Central memory CD8-positive, alpha-beta T cell (primary cell): ENCODE measurements around the gene TBC1D7.

Experiments used
- ATAC-seq: fragments of 150-1000 bp; cut with Tn5 transposase; replicated peaks from 2 replicates; pipeline ENCODE4 v1.10.0; 2022; ENCODE audit warnings: mild to moderate bottlenecking, moderate FRiP score, moderate number of reproducible peaks; ENCODE audit not compliant: poor library complexity, severe bottlenecking; ENCODE audit errors: extremely low read depth
- DNase-seq, 2 donors: peaks; one replicate each; pipeline ENCODE4 v3.0.0; 2021; ENCODE audit warnings: low spot score in 2 of 2
- H3K27ac Mint-ChIP-seq: one replicate; pipeline ENCODE4 v1.8.0; 2022; ENCODE audit warnings: low read depth, mild to moderate bottlenecking, moderate library complexity, mixed read lengths
- H3K27me3 Mint-ChIP-seq: one replicate; pipeline ENCODE4 v1.8.0; 2022; ENCODE audit warnings: mixed read lengths
- H3K36me3 Mint-ChIP-seq: one replicate; pipeline ENCODE4 v1.8.0; 2022; ENCODE audit warnings: mild to moderate bottlenecking, moderate library complexity, mixed read lengths; ENCODE audit not compliant: insufficient read depth
- H3K4me1 Mint-ChIP-seq: one replicate; pipeline ENCODE4 v1.8.0; 2022; ENCODE audit warnings: mixed read lengths
- H3K4me3 Mint-ChIP-seq: one replicate; pipeline ENCODE4 v1.8.0; 2022; ENCODE audit warnings: mild to moderate bottlenecking, moderate library complexity, mixed read lengths
- H3K9me3 Mint-ChIP-seq: one replicate; pipeline ENCODE4 v1.8.0; 2022; ENCODE audit warnings: mixed read lengths

Gene TBC1D7

DNA sequence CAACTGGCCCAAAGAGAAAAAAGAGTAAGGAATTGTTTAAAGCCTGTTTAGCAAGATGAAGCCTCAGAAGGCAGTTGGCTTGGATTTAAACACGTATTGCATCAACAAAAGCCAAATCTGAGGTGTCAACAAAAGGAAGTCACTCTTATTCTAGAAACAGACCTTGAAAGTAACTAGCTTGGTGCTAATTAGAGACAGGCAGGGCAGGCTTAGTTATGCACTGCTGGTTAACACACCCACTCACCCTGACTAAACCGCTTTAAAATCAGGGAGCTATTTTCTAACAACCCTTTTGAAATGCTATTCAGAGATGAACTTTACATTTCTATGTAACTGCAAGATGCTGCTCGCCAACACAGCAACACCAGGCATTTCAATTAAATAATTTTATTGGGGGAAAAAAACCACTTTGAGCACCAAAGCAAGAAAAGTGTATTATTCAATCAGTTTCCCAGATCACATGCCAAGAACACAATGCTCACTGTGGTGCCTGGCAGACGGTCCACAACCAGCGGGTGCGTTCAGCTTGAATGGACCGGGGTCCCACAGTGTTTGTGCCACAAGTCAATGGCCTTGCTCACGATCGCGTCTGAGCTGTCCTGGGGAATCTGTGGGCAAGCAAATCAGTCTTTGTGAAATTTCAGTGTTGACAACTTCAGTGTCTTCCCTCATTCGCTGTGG is 23.6 kb downstream of the TBC1D7 start:
- H3K27ac Mint-ChIP-seq, result no peak overlapping the region
- H3K4me3 Mint-ChIP-seq, result no peak overlapping the region
- no peaks in the 10 kb centered on the region for H3K27me3 Mint-ChIP-seq
- DNase-seq (no peak), ATAC-seq (peak; percentile 24)
- peaks cover 38% of the 10 kb centered on the region for H3K36me3 Mint-ChIP-seq
- no peaks in the 10 kb centered on the region for H3K9me3 Mint-ChIP-seq
- peaks cover 29% of the 10 kb centered on the region for H3K4me1 Mint-ChIP-seq

DNA sequence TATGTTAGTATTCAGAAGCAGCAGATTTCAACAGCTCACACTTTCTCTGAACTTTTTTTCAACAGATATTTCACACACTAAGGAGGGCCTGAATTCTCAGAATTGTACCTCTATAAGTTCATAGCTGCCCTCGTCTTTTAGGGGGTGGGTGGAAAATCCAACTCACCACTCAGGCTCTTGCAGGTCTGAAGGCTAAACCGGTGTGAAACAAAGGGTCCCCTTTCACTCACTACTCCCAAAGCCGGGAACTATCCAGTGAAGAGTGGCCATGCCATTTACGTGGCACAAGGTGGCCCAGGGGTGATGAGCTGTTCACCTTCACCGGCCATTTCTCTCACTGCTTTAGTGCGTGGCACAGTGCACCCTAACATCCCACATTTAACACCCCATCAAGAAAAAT is 24.2 kb downstream of the TBC1D7 start:
- Mint-ChIP-seq H3K36me3 (peaks cover 38% of the 10 kb centered on the region), H3K4me1 (peaks cover 29% of the 10 kb centered on the region), H3K27me3 (no peaks in the 10 kb centered on the region), H3K27ac (no peak overlapping the region), H3K9me3 (no peaks in the 10 kb centered on the region), H3K4me3 (no peak overlapping the region)
- DNase-seq, result no peak
- ATAC-seq, result no peak

DNA sequence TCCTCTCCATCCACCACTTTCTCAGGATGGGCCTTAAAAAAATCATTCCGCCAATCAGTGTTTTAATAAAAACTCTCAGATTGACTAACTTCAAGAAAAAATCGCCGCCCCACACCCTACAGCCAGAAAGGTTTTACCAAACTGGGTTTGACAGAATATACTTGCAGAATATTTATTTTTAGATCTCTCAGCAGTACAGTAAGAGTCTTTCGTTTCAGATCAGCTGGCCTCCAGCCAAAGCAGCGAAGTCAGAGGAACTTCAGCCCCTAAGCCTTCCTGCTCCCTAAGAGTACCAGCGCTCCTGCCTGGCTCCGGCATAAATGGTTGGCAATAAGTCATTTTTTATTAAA is 24.7 kb downstream of the TBC1D7 start:
- no peaks in the 10 kb centered on the region for H3K9me3 Mint-ChIP-seq
- no peak for DNase-seq
- peaks cover 29% of the 10 kb centered on the region for H3K4me1 Mint-ChIP-seq
- H3K4me3 Mint-ChIP-seq, result peak overlapping the region; percentile 50
- peaks cover 33% of the 10 kb centered on the region for H3K36me3 Mint-ChIP-seq
- H3K27ac Mint-ChIP-seq, result peak overlapping the region; percentile 77
- peak; percentile 17 for ATAC-seq
- H3K27me3 Mint-ChIP-seq, result no peaks in the 10 kb centered on the region

DNA sequence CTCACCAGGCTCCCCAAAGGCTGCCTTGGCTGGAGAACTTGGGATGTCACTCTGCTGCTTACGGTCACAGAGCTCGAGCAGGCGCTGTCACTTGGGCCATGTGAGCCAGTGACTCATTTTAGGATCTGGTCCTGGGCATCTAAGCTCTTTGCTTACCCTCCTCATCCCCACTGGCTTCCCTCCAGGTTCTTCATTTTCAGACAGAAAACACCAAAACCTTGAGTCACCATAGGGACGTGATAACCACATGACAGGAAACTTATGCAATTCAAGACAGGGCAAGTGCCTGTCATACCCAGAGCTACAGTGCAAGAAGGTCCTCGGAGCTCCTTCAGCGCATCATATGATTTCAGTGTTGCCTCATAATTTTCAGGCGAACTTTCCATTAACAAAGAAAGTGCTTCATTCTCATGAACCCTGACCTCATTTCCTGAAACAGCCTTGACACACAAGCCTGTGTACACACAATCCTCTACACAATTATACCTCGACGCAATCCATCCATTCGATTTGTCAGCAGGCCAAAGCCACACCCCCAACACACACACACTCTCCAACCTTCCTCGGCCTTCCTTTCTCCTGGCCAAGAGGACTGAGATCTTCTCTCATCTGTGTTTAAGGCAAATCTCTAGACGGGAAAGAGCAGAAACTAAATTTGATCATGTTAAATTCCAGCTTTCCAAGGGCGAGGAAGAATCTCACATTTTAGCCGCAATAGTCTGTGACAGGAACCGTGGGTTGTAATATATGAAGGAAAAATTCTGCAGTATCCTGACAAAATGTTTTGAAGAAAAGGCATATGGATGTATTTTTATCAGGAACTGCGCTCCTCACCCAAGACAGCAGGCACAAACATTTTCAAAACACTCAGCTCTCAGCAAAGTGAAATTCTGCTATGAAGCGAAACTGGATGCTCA is 25.3 kb downstream of the TBC1D7 start:
- Mint-ChIP-seq H3K9me3 (no peaks in the 10 kb centered on the region), H3K4me1 (peaks cover 26% of the 10 kb centered on the region), H3K36me3 (peaks cover 31% of the 10 kb centered on the region), H3K27me3 (no peaks in the 10 kb centered on the region), H3K4me3 (peak overlapping the region; percentile 50), H3K27ac (peak overlapping the region; percentile 77)
- ATAC-seq (peak; percentile 91), DNase-seq (peak in 1 of 2 donors; percentile 40)

DNA sequence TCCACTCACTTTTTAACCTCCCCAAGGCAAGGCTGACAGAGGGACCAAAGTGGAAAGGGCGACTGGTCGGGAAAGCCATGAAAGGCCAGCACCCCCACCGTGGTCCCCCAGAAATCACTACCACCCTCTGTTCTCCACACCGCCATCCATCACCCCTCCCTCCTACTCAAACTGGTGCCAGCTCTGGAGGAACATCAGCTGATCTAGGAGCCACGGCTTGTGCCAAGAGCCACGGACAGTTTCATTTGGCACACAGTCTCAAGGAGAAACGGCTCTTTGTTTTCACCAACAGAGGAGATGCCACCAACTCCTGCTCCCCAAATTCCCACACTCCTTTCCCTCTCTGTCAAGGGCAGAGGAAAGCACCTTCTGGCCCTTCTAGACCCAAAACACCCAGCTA is 26.0 kb downstream of the TBC1D7 start:
- Mint-ChIP-seq H3K27ac (peak overlapping the region; percentile 77), H3K36me3 (peaks cover 29% of the 10 kb centered on the region), H3K4me3 (peak overlapping the region; percentile 50), H3K27me3 (no peaks in the 10 kb centered on the region), H3K4me1 (peaks cover 23% of the 10 kb centered on the region), H3K9me3 (no peaks in the 10 kb centered on the region)
- DNase-seq (no peak), ATAC-seq (no peak)

- DNase-seq (no peak), ATAC-seq (no peak)
- no peak overlapping the region for H3K4me3 Mint-ChIP-seq
- no peaks in the 10 kb centered on the region for H3K9me3 Mint-ChIP-seq
- peaks cover 23% of the 10 kb centered on the region for H3K4me1 Mint-ChIP-seq
- peaks cover 21% of the 10 kb centered on the region for H3K36me3 Mint-ChIP-seq
- peak overlapping the region; percentile 77 for H3K27ac Mint-ChIP-seq
- H3K27me3 Mint-ChIP-seq, result no peaks in the 10 kb centered on the region
Observed at GRCh38 chr6:13300643-13301590, 27.4 kb downstream of the TBC1D7 start.

DNA sequence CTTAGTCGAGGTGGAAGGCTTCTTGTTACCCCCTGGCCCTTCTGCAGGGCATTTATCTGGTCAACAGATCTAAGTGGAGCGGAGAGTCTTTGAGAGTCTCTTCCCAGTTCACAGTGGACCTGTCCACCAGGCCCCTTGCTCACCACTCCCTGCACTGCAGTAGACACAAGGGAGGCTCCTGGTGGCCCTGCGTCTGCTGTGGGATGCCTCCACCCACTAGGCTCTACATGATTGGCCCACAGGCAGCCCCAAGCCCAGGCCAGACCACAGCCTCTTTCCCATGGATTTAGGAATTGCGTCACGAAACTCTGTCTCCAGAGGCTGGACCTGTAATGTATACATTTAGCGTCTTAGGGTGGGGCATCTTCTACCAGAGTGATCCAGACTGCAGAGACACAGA is 28.4 kb downstream of the TBC1D7 start:
- Mint-ChIP-seq H3K9me3 (no peaks in the 10 kb centered on the region), H3K4me1 (peaks cover 23% of the 10 kb centered on the region), H3K27me3 (no peaks in the 10 kb centered on the region), H3K36me3 (peaks cover 20% of the 10 kb centered on the region), H3K4me3 (no peak overlapping the region), H3K27ac (no peak overlapping the region)
- ATAC-seq, result no peak
- DNase-seq, result no peak

- no peaks in the 10 kb centered on the region for H3K9me3 Mint-ChIP-seq
- H3K36me3 Mint-ChIP-seq, result peaks cover 20% of the 10 kb centered on the region
- DNase-seq (no peak), ATAC-seq (no peak)
- no peaks in the 10 kb centered on the region for H3K27me3 Mint-ChIP-seq
- H3K4me3 Mint-ChIP-seq, result no peak overlapping the region
- no peak overlapping the region for H3K27ac Mint-ChIP-seq
- peaks cover 20% of the 10 kb centered on the region for H3K4me1 Mint-ChIP-seq
Observed at GRCh38 chr6:13299403-13299821, 28.9 kb downstream of the TBC1D7 start.

DNA sequence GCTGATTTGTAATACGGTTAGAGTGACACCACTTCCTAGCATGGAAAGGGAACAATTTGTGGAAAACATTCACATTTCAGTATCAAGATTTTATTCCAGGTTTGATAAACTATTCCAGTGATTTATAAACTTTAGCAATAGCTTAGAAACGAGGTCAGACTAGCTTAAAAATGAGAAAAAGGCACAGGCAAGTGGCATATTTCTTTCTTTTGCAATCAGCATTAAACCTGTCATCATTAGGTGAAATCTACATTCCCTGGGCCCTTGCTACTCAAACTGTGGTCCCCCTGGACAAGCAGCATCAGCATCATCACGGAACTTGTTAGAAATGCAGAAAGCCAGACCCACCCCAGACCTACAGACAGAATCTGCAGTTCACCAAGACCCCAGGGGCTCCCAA is 29.9 kb downstream of the TBC1D7 start:
- H3K27ac Mint-ChIP-seq, result no peak overlapping the region
- H3K36me3 Mint-ChIP-seq, result peaks cover 22% of the 10 kb centered on the region
- H3K27me3 Mint-ChIP-seq, result no peaks in the 10 kb centered on the region
- DNase-seq (no peak), ATAC-seq (no peak)
- H3K4me1 Mint-ChIP-seq, result peaks cover 13% of the 10 kb centered on the region
- H3K9me3 Mint-ChIP-seq, result no peaks in the 10 kb centered on the region
- H3K4me3 Mint-ChIP-seq, result no peak overlapping the region

DNA sequence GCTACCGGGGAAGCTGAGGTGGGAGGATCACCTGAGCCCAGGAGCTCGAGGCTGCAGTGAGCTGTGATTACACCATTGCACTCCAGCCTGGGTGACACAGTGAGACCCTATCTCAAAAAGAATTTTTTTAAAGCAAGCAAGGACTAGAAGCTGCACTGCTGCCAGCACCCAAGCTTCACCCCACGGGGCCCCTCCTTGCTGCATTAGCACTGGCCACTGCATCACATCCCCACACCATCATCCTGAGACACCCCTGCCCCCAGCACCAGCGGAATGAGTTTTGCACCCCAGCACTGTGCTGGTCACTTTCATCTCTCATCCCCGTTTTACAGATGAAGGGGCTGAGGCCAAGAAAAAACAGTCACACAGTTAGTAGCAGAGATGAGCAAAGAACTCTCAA is 30.9 kb downstream of the TBC1D7 start:
- peaks cover 15% of the 10 kb centered on the region for H3K36me3 Mint-ChIP-seq
- DNase-seq, result no peak
- no peaks in the 10 kb centered on the region for H3K27me3 Mint-ChIP-seq
- H3K4me1 Mint-ChIP-seq, result peaks cover 2% of the 10 kb centered on the region
- H3K9me3 Mint-ChIP-seq, result no peaks in the 10 kb centered on the region
- ATAC-seq, result no peak
- no peak overlapping the region for H3K27ac Mint-ChIP-seq
- H3K4me3 Mint-ChIP-seq, result no peak overlapping the region

DNA sequence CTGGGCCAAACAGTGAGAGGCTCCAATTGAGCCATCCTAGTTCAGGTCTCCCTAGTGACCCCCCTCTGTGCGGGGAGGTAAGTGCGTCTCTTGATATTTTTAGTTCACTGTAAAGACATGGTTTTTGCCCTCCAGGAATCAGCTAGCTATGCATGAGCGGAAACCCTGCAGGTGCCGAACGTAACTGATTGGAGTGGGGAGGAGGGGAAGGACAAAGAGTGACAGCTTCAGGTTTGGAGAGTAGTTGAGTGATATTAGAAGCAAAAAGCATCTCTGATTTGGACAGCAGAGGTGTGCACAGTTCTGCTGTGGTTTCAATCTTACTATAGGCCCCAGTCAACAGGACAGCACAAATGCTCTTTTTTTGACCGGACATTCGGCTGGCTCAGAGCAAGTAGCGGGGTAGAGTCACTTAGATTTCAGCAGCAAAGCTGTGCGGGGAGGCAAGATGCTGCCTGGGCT is 31.8 kb downstream of the TBC1D7 start:
- no peaks in the 10 kb centered on the region for H3K4me1 Mint-ChIP-seq

GRCh38 chr6:13295576-13295975 is 32.8 kb downstream of the TBC1D7 start:
- no peak for ATAC-seq
- Mint-ChIP-seq H3K4me1 (no peaks in the 10 kb centered on the region), H3K4me3 (no peak overlapping the region), H3K9me3 (no peaks in the 10 kb centered on the region), H3K27me3 (no peaks in the 10 kb centered on the region), H3K36me3 (peaks cover 16% of the 10 kb centered on the region), H3K27ac (no peak overlapping the region)
- DNase-seq, result no peak

More for the DNA sequence above, 31.8 kb downstream of the TBC1D7 start:
- Mint-ChIP-seq H3K36me3 (peaks cover 16% of the 10 kb centered on the region), H3K27me3 (no peaks in the 10 kb centered on the region), H3K4me3 (no peak overlapping the region), H3K9me3 (no peaks in the 10 kb centered on the region), H3K27ac (no peak overlapping the region)
- no peak for DNase-seq
- ATAC-seq, result no peak
